Muscle layer of duodenum (tissue), 2 donors: Measurements from ENCODE around the gene RHOT2.

Experiments used
- H3K27ac ChIP-seq: one replicate; pipeline ENCODE4 v1.7.0; 2013; ENCODE audit warnings: mild to moderate bottlenecking, low read length
- H3K27me3 ChIP-seq: one replicate; pipeline ENCODE4 v1.7.0; 2013; ENCODE audit warnings: low read depth, mild to moderate bottlenecking, control low read depth, low read length
- H3K36me3 ChIP-seq, 2 donors: one replicate each; pipeline ENCODE4 v1.7.0; 2013; ENCODE audit warnings: low read length in 2 of 2, control low read depth in 1 of 2, mild to moderate bottlenecking in 1 of 2; ENCODE audit not compliant: insufficient read depth in 2 of 2, control insufficient read depth in 1 of 2
- H3K4me1 ChIP-seq, 2 donors: one replicate each; pipeline ENCODE4 v1.7.0; 2013; ENCODE audit warnings: low read length in 2 of 2, mild to moderate bottlenecking in 2 of 2, control low read depth in 1 of 2, moderate library complexity in 1 of 2; ENCODE audit not compliant: insufficient read depth in 2 of 2, control insufficient read depth in 1 of 2
- H3K4me3 ChIP-seq, 2 donors: one replicate each; pipeline ENCODE4 v1.7.0; 2013; ENCODE audit warnings: low read length in 2 of 2, low read depth in 1 of 2, mild to moderate bottlenecking in 1 of 2
- H3K9me3 ChIP-seq, 2 donors: one replicate each; pipeline ENCODE4 v1.7.0; 2013; ENCODE audit warnings: low read length in 2 of 2, control low read depth in 1 of 2, mild to moderate bottlenecking in 1 of 2; ENCODE audit not compliant: control insufficient read depth in 1 of 2
- donor health status: healthy.

Gene RHOT2

GRCh38 chr16:627454-628239, 40.3 kb upstream of the RHOT2 start:
- peaks cover 0 to 19% of the 10 kb centered on the region in 2 donors for H3K4me1 ChIP-seq
- no peaks in the 10 kb centered on the region for H3K27me3 ChIP-seq
- peaks cover 0 to 32% of the 10 kb centered on the region in 2 donors for H3K36me3 ChIP-seq
- no peaks in the 10 kb centered on the region for H3K9me3 ChIP-seq
- H3K4me3 ChIP-seq = no peak overlapping the region
- no peak overlapping the region for H3K27ac ChIP-seq

DNA sequence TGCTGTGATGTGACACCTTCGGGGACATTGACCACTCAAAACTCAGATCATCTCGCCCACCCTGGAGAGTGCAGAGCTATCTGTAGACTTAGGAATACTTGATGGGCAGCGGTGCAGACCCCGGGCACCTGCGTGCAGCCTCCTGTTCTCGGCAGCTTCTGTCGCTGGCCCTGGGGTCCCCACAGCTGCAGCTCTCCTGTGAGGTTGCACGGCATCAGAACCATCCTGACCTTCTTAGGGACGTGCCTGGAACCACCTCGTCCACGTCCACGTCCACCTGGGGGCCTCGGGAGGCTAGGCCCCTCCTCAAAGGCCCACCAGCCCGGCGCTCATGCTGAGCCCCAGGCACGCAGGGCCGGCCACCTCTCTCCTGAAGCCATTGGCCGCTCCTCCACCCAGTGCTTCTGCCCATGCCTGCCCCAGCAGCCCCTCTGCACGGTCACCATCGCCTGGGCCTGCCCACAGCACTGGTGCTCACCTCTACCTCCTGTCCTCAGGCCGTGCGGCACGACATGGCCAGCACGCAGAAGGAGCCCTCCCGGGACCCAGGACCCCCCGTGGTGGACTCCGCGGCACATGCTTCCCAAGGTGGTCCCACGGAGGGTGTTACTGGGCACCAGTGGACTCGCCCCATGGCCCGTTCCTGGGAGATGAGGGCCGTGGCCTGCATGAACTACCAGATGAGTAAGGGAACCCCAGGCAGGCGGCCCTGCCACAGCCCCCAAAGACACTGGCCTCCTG, 39.4 kb upstream of the RHOT2 start:
- Histone ChIP-seq H3K27me3 (no peaks in the 10 kb centered on the region), H3K4me3 (no peak overlapping the region), H3K9me3 (no peaks in the 10 kb centered on the region), H3K4me1 (peaks cover 0 to 19% of the 10 kb centered on the region in 2 donors), H3K36me3 (peaks cover 0 to 41% of the 10 kb centered on the region in 2 donors), H3K27ac (no peak overlapping the region)

DNA sequence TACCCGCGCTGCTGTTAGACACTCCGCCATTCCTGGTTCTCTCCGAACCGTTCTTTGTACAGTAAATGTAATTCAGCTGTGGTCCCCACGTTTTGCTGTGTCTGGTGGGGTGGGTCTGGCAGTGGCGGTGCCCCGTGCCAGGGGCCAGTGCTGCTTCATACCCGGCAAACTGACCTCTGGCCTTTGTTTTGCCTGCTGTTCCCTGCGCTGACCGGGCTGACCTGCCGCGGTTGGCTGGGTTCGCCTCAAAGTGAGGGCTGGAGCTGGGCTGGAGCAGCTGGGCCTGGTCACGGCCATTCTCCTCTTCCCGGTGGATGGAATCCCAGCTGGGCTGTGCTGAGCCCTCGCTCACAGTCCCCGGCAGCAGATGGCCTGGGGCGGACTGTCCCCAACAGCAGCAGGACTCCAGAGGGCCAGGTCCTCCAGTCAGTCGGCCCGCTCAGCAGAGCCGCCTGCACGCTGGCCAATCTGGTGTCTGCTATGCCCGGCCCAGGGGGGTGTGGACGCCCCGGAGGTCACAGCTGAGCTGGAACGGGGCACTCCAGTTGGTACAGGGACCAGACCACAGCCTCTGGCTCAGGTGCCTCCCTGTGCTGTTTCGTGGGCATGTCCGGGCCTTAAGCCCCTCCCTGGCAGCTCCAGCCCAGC, 38.6 kb upstream of the RHOT2 start:
- H3K27ac ChIP-seq = no peak overlapping the region
- peaks cover 0 to 21% of the 10 kb centered on the region in 2 donors for H3K4me1 ChIP-seq
- peaks cover 0 to 48% of the 10 kb centered on the region in 2 donors for H3K36me3 ChIP-seq
- H3K4me3 ChIP-seq = no peak overlapping the region
- no peaks in the 10 kb centered on the region for H3K27me3 ChIP-seq
- no peaks in the 10 kb centered on the region for H3K9me3 ChIP-seq

DNA sequence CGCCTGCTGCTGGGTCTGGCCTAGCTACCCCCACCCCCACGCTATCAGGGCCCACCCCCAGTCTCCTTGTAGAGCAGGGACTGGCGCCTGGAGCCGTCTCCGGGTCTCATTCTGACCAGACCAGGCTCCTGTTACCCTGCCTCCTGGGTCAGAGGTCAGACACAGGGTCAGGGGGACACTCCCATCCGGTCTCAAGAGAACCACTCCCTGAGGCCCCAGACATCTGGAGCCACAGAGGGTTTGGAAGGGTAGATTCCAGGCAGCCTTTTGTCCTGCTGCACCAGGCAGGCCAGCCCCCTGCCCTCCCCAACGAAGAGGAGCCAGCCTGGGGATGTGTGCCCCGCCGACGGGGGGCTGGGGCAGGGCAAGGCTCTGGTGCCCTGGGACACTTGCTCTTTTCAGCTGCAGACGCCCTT, 38.1 kb upstream of the RHOT2 start:
- H3K27ac ChIP-seq = no peak overlapping the region
- no peaks in the 10 kb centered on the region for H3K27me3 ChIP-seq
- H3K4me3 ChIP-seq = no peak overlapping the region
- H3K36me3 ChIP-seq = peaks cover 0 to 48% of the 10 kb centered on the region in 2 donors
- no peaks in the 10 kb centered on the region for H3K9me3 ChIP-seq
- peaks cover 0 to 26% of the 10 kb centered on the region in 2 donors for H3K4me1 ChIP-seq

DNA sequence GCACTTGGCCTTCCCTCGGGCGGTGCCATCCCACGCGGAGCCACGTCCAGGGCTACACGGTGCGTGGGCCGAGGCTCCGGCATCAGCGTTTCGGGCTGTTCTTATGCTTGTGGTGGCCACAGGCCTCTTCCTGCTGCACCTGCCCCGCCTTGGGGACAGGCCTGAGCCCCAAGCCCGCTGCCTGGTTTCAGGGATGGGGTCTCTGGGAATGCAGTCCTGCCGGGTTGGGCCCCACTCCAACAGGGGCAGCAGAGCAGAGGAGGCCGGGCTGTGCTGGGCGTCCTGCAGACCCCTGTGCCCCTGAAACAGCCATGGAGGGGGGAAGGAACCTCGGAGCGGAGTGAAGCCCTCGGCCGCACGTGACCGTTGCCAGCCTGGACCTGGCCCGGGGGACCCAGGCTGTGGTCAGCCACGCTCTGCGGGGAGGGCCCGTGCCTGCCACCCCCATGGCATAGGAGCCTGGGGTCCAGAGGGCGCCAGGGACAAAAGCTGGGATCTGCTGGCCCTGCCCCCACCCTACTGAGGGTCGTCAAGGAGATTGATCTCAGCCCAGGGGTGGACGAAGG, 37.6 kb upstream of the RHOT2 start:
- peaks cover 0 to 31% of the 10 kb centered on the region in 2 donors for H3K4me1 ChIP-seq
- H3K36me3 ChIP-seq = peaks cover 0 to 47% of the 10 kb centered on the region in 2 donors
- no peaks in the 10 kb centered on the region for H3K9me3 ChIP-seq
- no peaks in the 10 kb centered on the region for H3K27me3 ChIP-seq
- H3K4me3 ChIP-seq = no peak overlapping the region
- no peak overlapping the region for H3K27ac ChIP-seq

GRCh38 chr16:630815-631405, 37.0 kb upstream of the RHOT2 start, which contains the start of gene WFIKKN1:
TSS of gene WFIKKN1 (plus strand) at chr16:630985. CDS start at chr16:631254, 269 bp downstream.
- H3K36me3 ChIP-seq = peaks cover 0 to 41% of the 10 kb centered on the region in 2 donors
- H3K4me1 ChIP-seq = peaks cover 0 to 37% of the 10 kb centered on the region in 2 donors
- H3K27ac ChIP-seq = no peak within 1 kb of the TSS
- no peaks in the 10 kb centered on the region for H3K9me3 ChIP-seq
- no peak within 1 kb of the TSS for H3K4me3 ChIP-seq
- no peaks in the 10 kb centered on the region for H3K27me3 ChIP-seq

DNA sequence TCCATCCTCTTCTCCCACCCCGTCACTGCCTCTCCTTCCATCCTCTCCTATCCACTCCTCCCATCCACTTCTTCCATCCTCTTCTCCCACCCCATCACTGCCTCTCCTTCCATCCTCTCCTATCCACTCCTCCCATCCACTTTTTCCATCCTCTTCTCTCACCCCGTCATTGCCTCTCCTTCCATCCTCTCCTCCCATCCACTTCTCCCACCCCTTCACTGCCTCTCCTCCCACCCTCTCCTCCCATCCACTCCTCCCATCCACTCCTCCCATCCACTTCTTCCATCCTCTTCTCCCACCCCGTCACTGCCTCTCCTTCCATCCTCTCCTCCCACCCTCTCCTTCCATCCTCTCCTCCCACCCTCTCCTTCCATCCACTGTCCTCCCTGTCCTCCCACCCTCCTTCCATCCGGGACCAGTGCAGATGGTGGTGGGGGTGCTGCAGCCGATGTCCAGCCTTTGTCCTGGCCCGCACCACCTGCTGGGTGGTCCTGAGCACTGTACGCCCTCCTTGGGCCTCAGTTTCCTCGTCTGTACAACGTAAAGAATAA, 36.0 kb upstream of the RHOT2 start:
- H3K27ac ChIP-seq = no peak overlapping the region
- no peaks in the 10 kb centered on the region for H3K9me3 ChIP-seq
- no peaks in the 10 kb centered on the region for H3K27me3 ChIP-seq
- no peak overlapping the region for H3K4me3 ChIP-seq
- peaks cover 0 to 37% of the 10 kb centered on the region in 2 donors for H3K4me1 ChIP-seq
- peaks cover 0 to 33% of the 10 kb centered on the region in 2 donors for H3K36me3 ChIP-seq

GRCh38 chr16:632486-633335, 35.2 kb upstream of the RHOT2 start:
- Histone ChIP-seq H3K27ac (no peak overlapping the region), H3K27me3 (no peaks in the 10 kb centered on the region), H3K36me3 (peaks cover 0 to 27% of the 10 kb centered on the region in 2 donors), H3K4me1 (peaks cover 0 to 43% of the 10 kb centered on the region in 2 donors), H3K4me3 (no peak overlapping the region), H3K9me3 (no peaks in the 10 kb centered on the region)

- no peaks in the 10 kb centered on the region for H3K9me3 ChIP-seq
- no peaks in the 10 kb centered on the region for H3K27me3 ChIP-seq
- H3K27ac ChIP-seq = no peak overlapping the region
- H3K36me3 ChIP-seq = peaks cover 0 to 20% of the 10 kb centered on the region in 2 donors
- peaks cover 0 to 48% of the 10 kb centered on the region in 2 donors for H3K4me1 ChIP-seq
- no peak overlapping the region for H3K4me3 ChIP-seq
Measured at GRCh38 chr16:633336-634050, 34.4 kb upstream of the RHOT2 start.
